Psoas muscle (tissue), 8 donors: ENCODE measurements around the gene CFAP70. TPM values are rescaled to one million over a fixed set of nuclear protein-coding genes. Genes with fewer than 3 reads are reported as not detected.
"Not testable (repeated sequence)": the region's sequence is repeated elsewhere in the genome, so short reads cannot be mapped to it uniquely, and the experiment has no call there.

Experiments used
- ATAC-seq, 4 donors: fragments of 200-7000 bp; cut with Tn5 transposase; one replicate each; pipeline ENCODE4 v1.9.1; 2020; ENCODE audit warnings: moderate library complexity in 3 of 4, mild to moderate bottlenecking in 2 of 4
- DNase-seq, 2 donors: peaks; one replicate each; pipeline ENCODE4 v3.0.0-alpha.2; 2020
- H3K27ac ChIP-seq: fragments of 200-600 bp; one replicate; pipeline ENCODE4 v1.8.0; 2022
- H3K27me3 ChIP-seq, 3 donors: fragments of 200-600 bp in 1 of 3; one replicate each; pipeline versions ENCODE4 v1.6.1 to v1.8.0; 2013 to 2022; ENCODE audit warnings: low read length in 2 of 3, mild to moderate bottlenecking in 2 of 3, moderate library complexity in 1 of 3; ENCODE audit not compliant: insufficient read depth in 3 of 3
- H3K36me3 ChIP-seq, 2 donors: fragments of 200-600 bp in 1 of 2; one replicate each; pipeline versions ENCODE4 v1.6.1 to v1.8.0; 2013 to 2022; ENCODE audit warnings: low read depth in 1 of 2, mild to moderate bottlenecking in 1 of 2, moderate library complexity in 1 of 2; ENCODE audit not compliant: insufficient read depth in 1 of 2
- H3K4me1 ChIP-seq: fragments of 200-600 bp; one replicate; pipeline ENCODE4 v1.8.0; 2022
- H3K4me3 ChIP-seq: fragments of 200-600 bp; one replicate; pipeline ENCODE4 v1.8.0; 2022; ENCODE audit warnings: mild to moderate bottlenecking
- H3K9me3 ChIP-seq: fragments of 200-600 bp; one replicate; pipeline ENCODE4 v1.8.0; 2022
- CTCF ChIP-seq: fragments of 200-600 bp; IDR thresholded peaks from one replicate; pipeline ENCODE4 v1.8.0; 2022; ENCODE audit warnings: antibody characterized with exemption
- WGBS, 3 donors: extraction: QIAGEN DNeasy Blood & Tissue Kit; methylation state at CpG; one replicate each; pipeline versions ENCODE4 v1.1.6 to v1.1.7; 2013; 5-methylcytosine and 5-hydroxymethylcytosine counted together
- intact Hi-C, 2 donors: fragments of 100-400 bp; cut with DNase I; formaldehyde crosslinking; loops; one replicate each; pipeline versions ENCODE4 v1.11.0 to v1.14.2; 2022
- polyA plus RNA-seq, 3 donors: library from polyadenylated mRNA; stranded (reverse); fragments of 200-250 nt; gene quantifications; one replicate each; pipeline ENCODE4 v1.2.3, GENCODE V29; 2013
- total RNA-seq, 4 donors: library from RNA; stranded (reverse); fragmentation: NEBNext Ultra II Directional in 2 of 4; extraction: Animal tissue kit (Norgen Biotek cat#: 25700) in 2 of 4; gene quantifications; one replicate each; pipeline versions ENCODE4 v1.2.1 to v1.2.4, GENCODE V29; 2021 to 2023
- donor health status: healthy with polysubstance abuse.
- donor health status: DM: no; HTN: no; CAD: no; lungs with moderate emphysema.
- donor health status: Bipolar disorder and iron deficiency.
- donor health status: healthy.
- donor health status: DM: yes; HTN: yes; CAD: no.
- donor health status: DM: no; HTN: no; CAD: no.
- donor health status: DM: no; HTN: no; CAD: no.
- donor health status: DM: yes; HTN: yes; CAD: no.

The CFAP70 gene
- total and polyA plus RNA-seq, 7 donors, result 0.08 to 0.86 (median 0.47) TPM

GRCh38 chr10:73339436-73339835, 19.2 kb downstream of the CFAP70 start:
- H3K9me3 ChIP-seq, result no peaks in the 10 kb centered on the region
- no peak overlapping the region for H3K4me3 ChIP-seq
- whole genome bisulfite sequencing, 3 donors, result 60 to 76% (median 72%) methylated on average over 7 of the region's 7 CpGs
- no peak overlapping the region for H3K27ac ChIP-seq
- DNase-seq (peak; percentile 25 to 64), ATAC-seq (peak; percentile 57 to 92 (median 90))
- no peaks in the 10 kb centered on the region for H3K36me3 ChIP-seq
- TF ChIP-seq CTCF, result no peak
- no peaks in the 10 kb centered on the region for H3K4me1 ChIP-seq
- intact Hi-C loops, result no loop called here
- H3K27me3 ChIP-seq, result no peaks in the 10 kb centered on the region

- intact Hi-C loops, result no loop called here
- DNase-seq (no peak), ATAC-seq (peak in 3 of 4 donors; percentile 30 to 62 (median 51))
- H3K9me3 ChIP-seq, result no peaks in the 10 kb centered on the region
- H3K36me3 ChIP-seq, result no peaks in the 10 kb centered on the region
- TF ChIP-seq CTCF, result no peak
- H3K4me3 ChIP-seq, result no peak overlapping the region
- no peaks in the 10 kb centered on the region for H3K27me3 ChIP-seq
- H3K4me1 ChIP-seq, result no peaks in the 10 kb centered on the region
- WGBS, 3 donors, result 76 to 82% (median 79%) methylated on average over 8 of the region's 8 CpGs
- no peak overlapping the region for H3K27ac ChIP-seq
Observed at GRCh38 chr10:73338801-73339368, 19.8 kb downstream of the CFAP70 start.

- 97 to 100% (median 97%) methylated on average over 1 of the region's 1 CpG for WGBS, 3 donors
- DNase-seq (no peak), ATAC-seq (no peak)
- H3K9me3 ChIP-seq, result no peaks in the 10 kb centered on the region
- intact Hi-C loops, result no loop called here
- no peaks in the 10 kb centered on the region for H3K27me3 ChIP-seq
- H3K27ac ChIP-seq, result no peak overlapping the region
- no peaks in the 10 kb centered on the region for H3K4me1 ChIP-seq
- no peak overlapping the region for H3K4me3 ChIP-seq
- TF ChIP-seq CTCF, result no peak
- H3K36me3 ChIP-seq, result no peaks in the 10 kb centered on the region
Observed at GRCh38 chr10:73333202-73333601, 25.5 kb downstream of the CFAP70 start.

- no peaks in the 10 kb centered on the region for H3K4me1 ChIP-seq
- DNase-seq (no peak), ATAC-seq (no peak)
- H3K27me3 ChIP-seq, result no peaks in the 10 kb centered on the region
- intact Hi-C loops, result no loop called here
- no peak overlapping the region for H3K27ac ChIP-seq
- WGBS, 3 donors, result 71 to 91% (median 87%) methylated on average over 2 of the region's 2 CpGs
- no peaks in the 10 kb centered on the region for H3K9me3 ChIP-seq
- TF ChIP-seq CTCF, result no peak
- H3K4me3 ChIP-seq, result no peak overlapping the region
- no peaks in the 10 kb centered on the region for H3K36me3 ChIP-seq
Observed at GRCh38 chr10:73332379-73332778, 26.3 kb downstream of the CFAP70 start.

GRCh38 chr10:73328523-73328922, 30.1 kb downstream of the CFAP70 start:
- H3K27ac ChIP-seq, H3K27me3 ChIP-seq, H3K36me3 ChIP-seq, H3K4me3 ChIP-seq, intact Hi-C loops, ATAC-seq, DNase-seq, H3K9me3 ChIP-seq, H3K4me1 ChIP-seq: not testable (repeated sequence)
- WGBS, 3 donors, result no CpG with 5 or more reads among the region's 1 CpG

- H3K27me3 ChIP-seq, H3K27ac ChIP-seq, H3K4me1 ChIP-seq, H3K4me3 ChIP-seq, DNase-seq, H3K36me3 ChIP-seq, H3K9me3 ChIP-seq, intact Hi-C loops, ATAC-seq: not testable (repeated sequence)
- 65 to 78% (median 74%) methylated on average over 1 to 2 of the region's 4 CpGs for WGBS, 3 donors
Observed at GRCh38 chr10:73325290-73325689, 33.4 kb downstream of the CFAP70 start.

- H3K27me3 ChIP-seq, H3K4me3 ChIP-seq, H3K27ac ChIP-seq, ATAC-seq, H3K4me1 ChIP-seq, intact Hi-C loops, H3K36me3 ChIP-seq, DNase-seq, H3K9me3 ChIP-seq: not testable (repeated sequence)
- 96 to 100% (median 96%) methylated on average over 4 to 5 of the region's 5 CpGs for WGBS, 3 donors
Observed at GRCh38 chr10:73323582-73323981, 35.1 kb downstream of the CFAP70 start.
